Activated T-cell treated with anti-CD3 and anti-CD28 coated beads for 1 hour (primary cell): Measurements from ENCODE around the gene NEUROD4.

Experiments
- DNase-seq: peaks from one replicate; pipeline ENCODE4 v3.0.0-alpha.2; 2020; ENCODE audit warnings: low read depth

The NEUROD4 gene

GRCh38 chr12:54998958-54999510 lies 20.7 kb upstream of the NEUROD4 start:
- DNase-seq = no peak

- no peak for DNase-seq
These were observed 18.4 kb upstream of the NEUROD4 start for GRCh38 chr12:55001198-55001868.

- no peak for DNase-seq
These were observed 17.4 kb upstream of the NEUROD4 start for GRCh38 chr12:55002355-55002754.

- no peak for DNase-seq
These were observed 10.7 kb upstream of the NEUROD4 start for GRCh38 chr12:55008944-55009585.

GRCh38 chr12:55017416-55017925 lies 2.3 kb upstream of the NEUROD4 start:
- no peak for DNase-seq

- no peak for DNase-seq
These were observed 4.8 kb downstream of the NEUROD4 start for GRCh38 chr12:55024575-55024974.

GRCh38 chr12:55025508-55025907 lies 5.7 kb downstream of the NEUROD4 start:
- no peak for DNase-seq

GRCh38 chr12:55034218-55034617 lies 14.4 kb downstream of the NEUROD4 start:
- DNase-seq = no peak

- no peak for DNase-seq
These were observed 16.7 kb downstream of the NEUROD4 start for GRCh38 chr12:55036326-55037115.

- no peak for DNase-seq
These were observed 17.7 kb downstream of the NEUROD4 start for GRCh38 chr12:55037351-55037987.

- DNase-seq = no peak
These were observed 19.9 kb downstream of the NEUROD4 start for GRCh38 chr12:55039395-55040354.

GRCh38 chr12:55041345-55042055 lies 21.7 kb downstream of the NEUROD4 start:
- DNase-seq = no peak

GRCh38 chr12:55043542-55043941 lies 23.8 kb downstream of the NEUROD4 start:
- DNase-seq = no peak

GRCh38 chr12:55044135-55044534 lies 24.4 kb downstream of the NEUROD4 start:
- DNase-seq = no peak

GRCh38 chr12:55049676-55050075 lies 29.9 kb downstream of the NEUROD4 start:
- DNase-seq = no peak

- DNase-seq = no peak
These were observed 31.6 kb downstream of the NEUROD4 start for GRCh38 chr12:55051197-55051947.

GRCh38 chr12:55057481-55057880 lies 37.7 kb downstream of the NEUROD4 start:
- DNase-seq = no peak

- DNase-seq = no peak
These were observed 38.3 kb downstream of the NEUROD4 start for GRCh38 chr12:55058082-55058481.

- DNase-seq = no peak
These were observed 39.0 kb downstream of the NEUROD4 start for GRCh38 chr12:55058776-55059175.
